Measurements from ENCODE around the gene FIG4. TPM values are rescaled to one million over a fixed set of nuclear protein-coding genes. Genes with fewer than 3 reads are reported as not detected.
"Not testable (repeated sequence)": the region's sequence is repeated elsewhere in the genome, so short reads cannot be mapped to it uniquely, and the experiment has no call there.

The FIG4 gene
- total RNA-seq, 1 experiment from 2014 or later, result 14.8 TPM

GRCh38 chr6:109722011-109722410, 30.9 kb downstream of the FIG4 start:
- H4K20me1 ChIP-seq (ENCODE audit: insufficient read depth, low read depth, low read length), result no peaks in the 10 kb centered on the region
- no peak for DNase-seq
- H3K9ac ChIP-seq (ENCODE audit: low read length), result no peak overlapping the region
- no peaks in the 10 kb centered on the region for H3K27me3 ChIP-seq (ENCODE audit: low read length)
- no peaks in the 10 kb centered on the region for H3K9me3 ChIP-seq (ENCODE audit: low read length)
- no peak overlapping the region for H3K4me2 ChIP-seq (ENCODE audit: low read depth, low read length, poor library complexity, severe bottlenecking)
- H3K9me2 ChIP-seq (replicated peaks; ENCODE audit: insufficient read depth, low read length), result no peaks in the 10 kb centered on the region
- no peak overlapping the region for H2AFZ ChIP-seq (ENCODE audit: low read length)
- peaks cover 11% of the 10 kb centered on the region for H3K4me1 ChIP-seq (ENCODE audit: low read length)
- no peaks in the 10 kb centered on the region for H3K79me2 ChIP-seq (ENCODE audit: low read length)
- no peak overlapping the region for H3K27ac ChIP-seq (ENCODE audit: low read length)
- no peaks in the 10 kb centered on the region for H3K36me3 ChIP-seq (ENCODE audit: insufficient read depth, low read length)
- H3K4me3 ChIP-seq (ENCODE audit: low read length), result no peak overlapping the region

GRCh38 chr6:109722564-109723254, 31.6 kb downstream of the FIG4 start:
- Histone ChIP-seq H3K9me3 (ENCODE audit: low read length) (no peaks in the 10 kb centered on the region), H3K36me3 (ENCODE audit: insufficient read depth, low read length) (no peaks in the 10 kb centered on the region), H2AFZ (ENCODE audit: low read length) (no peak overlapping the region), H3K79me2 (ENCODE audit: low read length) (no peaks in the 10 kb centered on the region), H4K20me1 (ENCODE audit: insufficient read depth, low read depth, low read length) (no peaks in the 10 kb centered on the region), H3K4me2 (ENCODE audit: low read depth, low read length, poor library complexity, severe bottlenecking) (no peak overlapping the region), H3K9me2 (replicated peaks; ENCODE audit: insufficient read depth, low read length) (no peaks in the 10 kb centered on the region), H3K4me3 (ENCODE audit: low read length) (no peak overlapping the region), H3K9ac (ENCODE audit: low read length) (no peak overlapping the region), H3K4me1 (ENCODE audit: low read length) (peaks cover 8% of the 10 kb centered on the region), H3K27me3 (ENCODE audit: low read length) (no peaks in the 10 kb centered on the region), H3K27ac (ENCODE audit: low read length) (no peak overlapping the region)
- DNase-seq, result no peak

- H3K27me3 ChIP-seq (ENCODE audit: low read length); H3K79me2 ChIP-seq (ENCODE audit: low read length); H4K20me1 ChIP-seq (ENCODE audit: insufficient read depth, low read depth, low read length): not testable (repeated sequence)
Observed at GRCh38 chr6:109725250-109725649, 34.2 kb downstream of the FIG4 start.

GRCh38 chr6:109736273-109737025, 45.4 kb downstream of the FIG4 start:
- no peak overlapping the region for H3K4me3 ChIP-seq (ENCODE audit: low read length)
- H3K27me3 ChIP-seq (ENCODE audit: low read length), result no peaks in the 10 kb centered on the region
- no peak overlapping the region for H3K27ac ChIP-seq (ENCODE audit: low read length)
- H3K4me1 ChIP-seq (ENCODE audit: low read length), result no peaks in the 10 kb centered on the region
- H3K9me3 ChIP-seq (ENCODE audit: low read length), result no peaks in the 10 kb centered on the region
- H3K4me2 ChIP-seq (ENCODE audit: low read depth, low read length, poor library complexity, severe bottlenecking), result no peak overlapping the region
- no peaks in the 10 kb centered on the region for H3K9me2 ChIP-seq (replicated peaks; ENCODE audit: insufficient read depth, low read length)
- no peaks in the 10 kb centered on the region; the same call in 1 of the 2 replicates for H3K36me3 ChIP-seq (ENCODE audit: insufficient read depth, low read length)
- no peaks in the 10 kb centered on the region for H4K20me1 ChIP-seq (ENCODE audit: insufficient read depth, low read depth, low read length)
- no peaks in the 10 kb centered on the region for H3K79me2 ChIP-seq (ENCODE audit: low read length)
- no peak for DNase-seq
- no peak overlapping the region for H2AFZ ChIP-seq (ENCODE audit: low read length)
- H3K9ac ChIP-seq (ENCODE audit: low read length), result no peak overlapping the region

More at GRCh38 chr6:109725250-109725649, 34.2 kb downstream of the FIG4 start:
- not testable (repeated sequence) for DNase-seq; H3K4me2 ChIP-seq (ENCODE audit: low read depth, low read length, poor library complexity, severe bottlenecking); H3K4me1 ChIP-seq (ENCODE audit: low read length); H3K9me3 ChIP-seq (ENCODE audit: low read length); H3K9ac ChIP-seq (ENCODE audit: low read length); H3K27ac ChIP-seq (ENCODE audit: low read length); H3K9me2 ChIP-seq (replicated peaks; ENCODE audit: insufficient read depth, low read length); H3K4me3 ChIP-seq (ENCODE audit: low read length); H3K36me3 ChIP-seq (ENCODE audit: insufficient read depth, low read length); H2AFZ ChIP-seq (ENCODE audit: low read length)

GRCh38 chr6:109738255-109738654, 47.2 kb downstream of the FIG4 start:
- H3K9ac ChIP-seq (ENCODE audit: low read length), result no peak overlapping the region
- no peak overlapping the region for H3K27ac ChIP-seq (ENCODE audit: low read length)
- H4K20me1 ChIP-seq (ENCODE audit: insufficient read depth, low read depth, low read length), result no peaks in the 10 kb centered on the region
- no peak overlapping the region for H2AFZ ChIP-seq (ENCODE audit: low read length)
- H3K4me2 ChIP-seq (ENCODE audit: low read depth, low read length, poor library complexity, severe bottlenecking), result no peak overlapping the region
- no peaks in the 10 kb centered on the region for H3K9me3 ChIP-seq (ENCODE audit: low read length)
- H3K27me3 ChIP-seq (ENCODE audit: low read length), result no peaks in the 10 kb centered on the region
- H3K79me2 ChIP-seq (ENCODE audit: low read length), result no peaks in the 10 kb centered on the region
- no peaks in the 10 kb centered on the region for H3K9me2 ChIP-seq (replicated peaks; ENCODE audit: insufficient read depth, low read length)
- no peak for DNase-seq
- H3K4me3 ChIP-seq (ENCODE audit: low read length), result no peak overlapping the region
- H3K4me1 ChIP-seq (ENCODE audit: low read length), result peaks cover 6% of the 10 kb centered on the region
- H3K36me3 ChIP-seq (ENCODE audit: insufficient read depth, low read length), result no peaks in the 10 kb centered on the region; the same call in 1 of the 2 replicates

GRCh38 chr6:109738667-109739066, 47.6 kb downstream of the FIG4 start:
- Histone ChIP-seq H2AFZ (ENCODE audit: low read length) (no peak overlapping the region), H3K9me2 (replicated peaks; ENCODE audit: insufficient read depth, low read length) (no peaks in the 10 kb centered on the region), H3K36me3 (ENCODE audit: insufficient read depth, low read length) (no peaks in the 10 kb centered on the region; the same call in 1 of the 2 replicates), H4K20me1 (ENCODE audit: insufficient read depth, low read depth, low read length) (no peaks in the 10 kb centered on the region), H3K4me2 (ENCODE audit: low read depth, low read length, poor library complexity, severe bottlenecking) (no peak overlapping the region), H3K79me2 (ENCODE audit: low read length) (no peaks in the 10 kb centered on the region), H3K27ac (ENCODE audit: low read length) (no peak overlapping the region), H3K9me3 (ENCODE audit: low read length) (no peaks in the 10 kb centered on the region), H3K27me3 (ENCODE audit: low read length) (no peaks in the 10 kb centered on the region), H3K4me3 (ENCODE audit: low read length) (no peak overlapping the region), H3K9ac (ENCODE audit: low read length) (no peak overlapping the region), H3K4me1 (ENCODE audit: low read length) (peaks cover 10% of the 10 kb centered on the region)
- DNase-seq, result no peak

- no peaks in the 10 kb centered on the region for H3K9me2 ChIP-seq (replicated peaks; ENCODE audit: insufficient read depth, low read length)
- H3K4me3 ChIP-seq (ENCODE audit: low read length), result no peak overlapping the region
- H3K79me2 ChIP-seq (ENCODE audit: low read length), result no peaks in the 10 kb centered on the region
- H3K36me3 ChIP-seq (ENCODE audit: insufficient read depth, low read length), result no peaks in the 10 kb centered on the region; the same call in 1 of the 2 replicates
- no peak overlapping the region for H3K4me2 ChIP-seq (ENCODE audit: low read depth, low read length, poor library complexity, severe bottlenecking)
- no peaks in the 10 kb centered on the region for H3K27me3 ChIP-seq (ENCODE audit: low read length)
- no peaks in the 10 kb centered on the region for H4K20me1 ChIP-seq (ENCODE audit: insufficient read depth, low read depth, low read length)
- no peak overlapping the region for H3K9ac ChIP-seq (ENCODE audit: low read length)
- H3K9me3 ChIP-seq (ENCODE audit: low read length), result no peaks in the 10 kb centered on the region
- no peak for DNase-seq
- no peak overlapping the region for H2AFZ ChIP-seq (ENCODE audit: low read length)
- H3K4me1 ChIP-seq (ENCODE audit: low read length), result peaks cover 13% of the 10 kb centered on the region
- H3K27ac ChIP-seq (ENCODE audit: low read length), result no peak overlapping the region
Observed at GRCh38 chr6:109739686-109740085, 48.6 kb downstream of the FIG4 start.

GRCh38 chr6:109740787-109741186, 49.7 kb downstream of the FIG4 start:
- no peaks in the 10 kb centered on the region for H3K79me2 ChIP-seq (ENCODE audit: low read length)
- DNase-seq, result no peak
- H3K9ac ChIP-seq (ENCODE audit: low read length), result no peak overlapping the region
- no peak overlapping the region for H2AFZ ChIP-seq (ENCODE audit: low read length)
- no peaks in the 10 kb centered on the region for H3K9me3 ChIP-seq (ENCODE audit: low read length)
- H3K4me3 ChIP-seq (ENCODE audit: low read length), result no peak overlapping the region
- H3K9me2 ChIP-seq (replicated peaks; ENCODE audit: insufficient read depth, low read length), result no peaks in the 10 kb centered on the region
- H3K4me1 ChIP-seq (ENCODE audit: low read length), result peaks cover 13% of the 10 kb centered on the region
- H3K27me3 ChIP-seq (ENCODE audit: low read length), result no peaks in the 10 kb centered on the region
- no peaks in the 10 kb centered on the region; the same call in 1 of the 2 replicates for H3K36me3 ChIP-seq (ENCODE audit: insufficient read depth, low read length)
- no peaks in the 10 kb centered on the region for H4K20me1 ChIP-seq (ENCODE audit: insufficient read depth, low read depth, low read length)
- no peak overlapping the region for H3K4me2 ChIP-seq (ENCODE audit: low read depth, low read length, poor library complexity, severe bottlenecking)
- no peak overlapping the region for H3K27ac ChIP-seq (ENCODE audit: low read length)

All from Karpas-422 (cell line).